ENCODE data around the gene CBR3. TPM values are rescaled to one million over a fixed set of nuclear protein-coding genes. Genes with fewer than 3 reads are reported as not detected.

CBR3 gene
- total and polyA plus RNA-seq, 2 donors (not counting 3 experiments of a cell fraction or from before 2014, with no cell fraction given): 9.7 to 13.3 TPM

GRCh38 chr21:36188081-36188681 lies 53.3 kb downstream of the CBR3 start:
- FAIRE-seq (no peak), DNase-seq (ENCODE audit: low read depth, low spot score) (peak; percentile 14)
- POLR2A ChIA-PET: no interaction called here
- H3K9ac ChIP-seq (replicated peaks; ENCODE audit: extremely low read depth, insufficient read depth, low read length): no peak overlapping the region
- no TSS peak for BruUV-seq (replicated peaks)
- H3K4me1 ChIP-seq (ENCODE audit: control insufficient read depth, extremely low read depth, insufficient read depth, low read length): no peaks in the 10 kb centered on the region
- intact Hi-C loops (cut with micrococcal nuclease): no loop called here
- no peaks in the 10 kb centered on the region for H3K9me1 ChIP-seq (replicated peaks; ENCODE audit: control insufficient read depth, extremely low read depth, insufficient read depth, low read length)
- no peak for TF ChIP-seq POLR2AphosphoS5 (IDR thresholded peaks at IDR 0.05; ENCODE audit: insufficient read depth, low read depth, low read length)
- TF ChIP-seq, protein P1, sequence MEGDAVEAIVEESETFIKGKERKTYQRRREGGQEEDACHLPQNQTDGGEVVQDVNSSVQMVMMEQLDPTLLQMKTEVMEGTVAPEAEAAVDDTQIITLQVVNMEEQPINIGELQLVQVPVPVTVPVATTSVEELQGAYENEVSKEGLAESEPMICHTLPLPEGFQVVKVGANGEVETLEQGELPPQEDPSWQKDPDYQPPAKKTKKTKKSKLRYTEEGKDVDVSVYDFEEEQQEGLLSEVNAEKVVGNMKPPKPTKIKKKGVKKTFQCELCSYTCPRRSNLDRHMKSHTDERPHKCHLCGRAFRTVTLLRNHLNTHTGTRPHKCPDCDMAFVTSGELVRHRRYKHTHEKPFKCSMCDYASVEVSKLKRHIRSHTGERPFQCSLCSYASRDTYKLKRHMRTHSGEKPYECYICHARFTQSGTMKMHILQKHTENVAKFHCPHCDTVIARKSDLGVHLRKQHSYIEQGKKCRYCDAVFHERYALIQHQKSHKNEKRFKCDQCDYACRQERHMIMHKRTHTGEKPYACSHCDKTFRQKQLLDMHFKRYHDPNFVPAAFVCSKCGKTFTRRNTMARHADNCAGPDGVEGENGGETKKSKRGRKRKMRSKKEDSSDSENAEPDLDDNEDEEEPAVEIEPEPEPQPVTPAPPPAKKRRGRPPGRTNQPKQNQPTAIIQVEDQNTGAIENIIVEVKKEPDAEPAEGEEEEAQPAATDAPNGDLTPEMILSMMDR (IDR thresholded peaks at IDR 0.05; ENCODE audit: extremely low read depth in 1 of 2, insufficient read depth in 1 of 2, low read depth in 1 of 2, low read length in 2 of 2): no peak
- TF ChIP-seq EZH2 (IDR thresholded peaks at IDR 0.05; ENCODE audit: borderline replicate concordance, low read depth, low read length, severe bottlenecking): no peak
- no peak for TF ChIP-seq MYC (IDR thresholded peaks at IDR 0.05; ENCODE audit: low read depth, low read length)
- no peak for TF ChIP-seq JUN (IDR thresholded peaks at IDR 0.05; ENCODE audit: borderline replicate concordance, insufficient read depth, insufficient read length, low read depth)
- no peak for TF ChIP-seq FOS (IDR thresholded peaks at IDR 0.05; ENCODE audit: borderline replicate concordance, insufficient read depth, low read length)
- TF ChIP-seq GATA2 (IDR thresholded peaks at IDR 0.05; ENCODE audit: insufficient read depth, insufficient read length, low read depth, low read length): no peak
- TF ChIP-seq POLR2A (IDR thresholded peaks at IDR 0.05; ENCODE audit: low read depth, low read length): no peak
- TF ChIP-seq, protein P2, sequence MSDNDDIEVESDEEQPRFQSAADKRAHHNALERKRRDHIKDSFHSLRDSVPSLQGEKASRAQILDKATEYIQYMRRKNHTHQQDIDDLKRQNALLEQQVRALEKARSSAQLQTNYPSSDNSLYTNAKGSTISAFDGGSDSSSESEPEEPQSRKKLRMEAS (IDR thresholded peaks at IDR 0.05; ENCODE audit: insufficient read depth, insufficient read length): no peak
- no peaks in the 10 kb centered on the region for H3K27me3 ChIP-seq (ENCODE audit: control insufficient read depth in 2 of 2, insufficient read depth in 2 of 2, low read length in 2 of 2)
- H3K9me3 ChIP-seq (replicated peaks; ENCODE audit: control insufficient read depth, insufficient read depth, low read length): no peaks in the 10 kb centered on the region
- H3K4me3 ChIP-seq (replicated peaks in 1 of 3; ENCODE audit: insufficient read depth in 1 of 3, low read depth in 1 of 3, low read length in 3 of 3): no peak overlapping the region
- no peak overlapping the region for H2AFZ ChIP-seq (ENCODE audit: low read depth, low read length)
- CTCF ChIA-PET: interaction anchor here (1.1 kb wide), 1 partner anchor 10 kb away, joined by 3 read pairs; no protein-coding TSS in a partner anchor
- dilution Hi-C loops (cut with MboI; ENCODE audit: extremely low pct_ligation_motif_present, low sequenced_read_pairs): no loop called here
- no peak overlapping the region for H3K4me2 ChIP-seq (ENCODE audit: insufficient read depth, low read length)
- no peaks in the 10 kb centered on the region for H3K36me3 ChIP-seq (ENCODE audit: control insufficient read depth in 2 of 2, extremely low read depth in 1 of 2, insufficient read depth in 2 of 2, low read length in 2 of 2)
- H4K20me1 ChIP-seq (replicated peaks; ENCODE audit: control insufficient read depth, extremely low read depth, insufficient read depth, low read length): no peaks in the 10 kb centered on the region
- no peak overlapping the region for H3K27ac ChIP-seq (ENCODE audit: insufficient read depth, low read depth, low read length)
- no peaks in the 10 kb centered on the region for H3K79me2 ChIP-seq (ENCODE audit: control insufficient read depth, insufficient read depth, low read length)

All from endothelial cell of umbilical vein (primary cell).